Activated CD8-positive, alpha-beta memory T cell treated with anti-CD3 and anti-CD28 coated beads, Interleukin-2, amount 50 U/mL, for 4 hours (primary cell): ENCODE results near the gene IDH3A.
"Not testable (repeated sequence)": the region's sequence is repeated elsewhere in the genome, so short reads cannot be mapped to it uniquely, and the experiment has no call there.

Experiments
- DNase-seq: peaks from one replicate; pipeline ENCODE4 v3.0.0-alpha.2; 2020

The IDH3A gene

GRCh38 chr15:78129751-78130287 lies 19.3 kb upstream of the IDH3A start:
- no peak for DNase-seq

- DNase-seq: no peak
These were observed 18.5 kb upstream of the IDH3A start for GRCh38 chr15:78130466-78131294.

GRCh38 chr15:78131295-78132061 lies 17.7 kb upstream of the IDH3A start, which contains the start of gene CIB2:
Gene CIB2 (minus strand): TSS chr15:78131445. CDS start chr15:78131215, 230 bp downstream.
- DNase-seq: peak; percentile 78

GRCh38 chr15:78133801-78134200 lies 15.4 kb upstream of the IDH3A start:
- DNase-seq: no peak

- no peak for DNase-seq
These were observed 9.6 kb upstream of the IDH3A start for GRCh38 chr15:78139578-78139977.

- DNase-seq: no peak
These were observed 8.9 kb upstream of the IDH3A start for GRCh38 chr15:78140292-78140691.

GRCh38 chr15:78142332-78142731 lies 6.8 kb upstream of the IDH3A start:
- no peak for DNase-seq

GRCh38 chr15:78146425-78147154 lies 2.6 kb upstream of the IDH3A start:
- DNase-seq: no peak

GRCh38 chr15:78147566-78147965 lies 1.6 kb upstream of the IDH3A start:
- DNase-seq: no peak

GRCh38 chr15:78148392-78149067 lies 632 bp upstream of the IDH3A start:
- no peak for DNase-seq

- no peak for DNase-seq
These were observed 916 bp downstream of the IDH3A start for GRCh38 chr15:78149805-78150751.

GRCh38 chr15:78151075-78151474 lies 1.9 kb downstream of the IDH3A start:
- not testable (repeated sequence) for DNase-seq

- DNase-seq: no peak
These were observed 5.8 kb downstream of the IDH3A start for GRCh38 chr15:78154955-78155354.

GRCh38 chr15:78155355-78155939 lies 6.3 kb downstream of the IDH3A start:
- DNase-seq: no peak

- DNase-seq: no peak
These were observed 7.5 kb downstream of the IDH3A start for GRCh38 chr15:78156653-78157052.

- DNase-seq: no peak
These were observed 8.0 kb downstream of the IDH3A start for GRCh38 chr15:78157203-78157602.

GRCh38 chr15:78159395-78159794 lies 10.2 kb downstream of the IDH3A start:
- DNase-seq: no peak

- peak; percentile 59 for DNase-seq
These were observed 12.9 kb downstream of the IDH3A start for GRCh38 chr15:78162038-78162437.

GRCh38 chr15:78164010-78164409 lies 14.8 kb downstream of the IDH3A start:
- no peak for DNase-seq

- no peak for DNase-seq
These were observed 18.2 kb downstream of the IDH3A start for GRCh38 chr15:78167227-78167888.
